GM12872 (cell line): ENCODE data around the gene PRR18.

Experiments used
- TF ChIP-seq, protein P1 (sequence below): IDR thresholded peaks from 3 replicates; pipeline ENCODE4 v1.5.1; 2011; ENCODE audit warnings: low read depth, mild to moderate bottlenecking, low read length, moderate library complexity; ENCODE audit not compliant: insufficient read depth

Gene PRR18

GRCh38 chr6:166308033-166308768 is at the start of gene PRR18:
Gene PRR18 (minus strand): TSS chr6:166308392. CDS start chr6:166308142, 250 bp downstream.
- TF ChIP-seq, protein P1, sequence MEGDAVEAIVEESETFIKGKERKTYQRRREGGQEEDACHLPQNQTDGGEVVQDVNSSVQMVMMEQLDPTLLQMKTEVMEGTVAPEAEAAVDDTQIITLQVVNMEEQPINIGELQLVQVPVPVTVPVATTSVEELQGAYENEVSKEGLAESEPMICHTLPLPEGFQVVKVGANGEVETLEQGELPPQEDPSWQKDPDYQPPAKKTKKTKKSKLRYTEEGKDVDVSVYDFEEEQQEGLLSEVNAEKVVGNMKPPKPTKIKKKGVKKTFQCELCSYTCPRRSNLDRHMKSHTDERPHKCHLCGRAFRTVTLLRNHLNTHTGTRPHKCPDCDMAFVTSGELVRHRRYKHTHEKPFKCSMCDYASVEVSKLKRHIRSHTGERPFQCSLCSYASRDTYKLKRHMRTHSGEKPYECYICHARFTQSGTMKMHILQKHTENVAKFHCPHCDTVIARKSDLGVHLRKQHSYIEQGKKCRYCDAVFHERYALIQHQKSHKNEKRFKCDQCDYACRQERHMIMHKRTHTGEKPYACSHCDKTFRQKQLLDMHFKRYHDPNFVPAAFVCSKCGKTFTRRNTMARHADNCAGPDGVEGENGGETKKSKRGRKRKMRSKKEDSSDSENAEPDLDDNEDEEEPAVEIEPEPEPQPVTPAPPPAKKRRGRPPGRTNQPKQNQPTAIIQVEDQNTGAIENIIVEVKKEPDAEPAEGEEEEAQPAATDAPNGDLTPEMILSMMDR: no peak

- TF ChIP-seq, protein P1: no peak
These were observed 47.4 kb upstream of the PRR18 start for GRCh38 chr6:166355552-166355951.

GRCh38 chr6:166354965-166355364 is 46.8 kb upstream of the PRR18 start:
- TF ChIP-seq, protein P1: no peak

DNA sequence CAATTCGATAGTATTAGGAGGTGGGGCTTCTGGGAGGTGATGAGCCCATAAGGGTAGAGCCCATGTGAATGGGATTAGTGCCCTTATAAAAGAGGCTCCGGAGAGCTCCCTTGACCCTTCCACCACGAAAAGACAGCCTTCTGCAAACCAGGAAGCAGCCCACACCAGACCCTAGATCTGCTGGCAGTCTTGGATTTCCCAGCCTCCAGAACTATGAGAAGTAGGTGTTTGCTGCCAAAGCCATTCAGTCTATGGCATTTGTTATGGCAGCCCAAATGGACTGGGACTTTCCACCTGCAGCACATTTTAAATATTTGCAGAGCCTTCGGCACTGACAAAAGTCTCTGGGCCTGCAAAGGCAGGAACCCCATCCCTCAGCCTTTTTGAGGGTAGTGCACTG is 46.0 kb upstream of the PRR18 start:
- TF ChIP-seq, protein P1: no peak

DNA sequence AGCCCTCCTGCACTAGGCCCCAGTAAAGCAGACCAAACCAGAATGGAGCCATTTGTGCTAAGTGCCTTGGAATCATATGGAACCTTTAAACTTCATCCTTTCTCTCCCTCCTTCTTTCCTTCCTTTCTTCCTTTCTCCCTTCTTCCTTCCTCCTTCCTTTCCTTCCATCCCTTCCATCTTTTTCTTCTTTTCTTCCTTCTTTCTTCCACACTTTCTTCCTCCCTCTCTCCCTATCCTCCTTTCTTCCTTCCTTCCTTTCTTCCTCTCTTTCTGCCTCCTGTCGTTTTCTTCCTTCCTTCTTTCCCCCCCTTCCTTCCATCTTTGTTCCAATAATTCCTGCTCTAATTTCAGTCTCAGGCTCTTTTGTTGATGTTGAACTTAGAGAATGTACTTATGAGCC is 45.3 kb upstream of the PRR18 start:
- TF ChIP-seq, protein P1: no peak

DNA sequence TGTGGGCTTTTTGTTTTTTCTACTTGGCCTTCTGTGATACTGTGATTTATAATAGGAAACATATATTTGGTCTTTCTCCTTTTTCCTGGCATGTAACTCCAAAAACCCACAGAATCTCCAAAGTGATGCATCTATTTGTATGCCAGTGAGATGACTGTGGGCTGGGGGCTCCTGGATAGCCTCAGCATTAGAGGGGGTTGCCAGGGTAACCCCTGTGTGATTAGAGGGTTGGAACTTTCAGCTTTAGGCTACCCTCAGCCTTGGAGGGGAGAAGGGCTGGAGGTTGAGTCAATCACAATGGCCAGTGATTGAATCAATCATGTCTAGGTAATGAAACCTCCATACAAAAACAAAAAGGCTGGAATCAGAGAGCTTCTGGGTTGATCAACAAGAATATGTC is 44.7 kb upstream of the PRR18 start:
- TF ChIP-seq, protein P1: no peak

DNA sequence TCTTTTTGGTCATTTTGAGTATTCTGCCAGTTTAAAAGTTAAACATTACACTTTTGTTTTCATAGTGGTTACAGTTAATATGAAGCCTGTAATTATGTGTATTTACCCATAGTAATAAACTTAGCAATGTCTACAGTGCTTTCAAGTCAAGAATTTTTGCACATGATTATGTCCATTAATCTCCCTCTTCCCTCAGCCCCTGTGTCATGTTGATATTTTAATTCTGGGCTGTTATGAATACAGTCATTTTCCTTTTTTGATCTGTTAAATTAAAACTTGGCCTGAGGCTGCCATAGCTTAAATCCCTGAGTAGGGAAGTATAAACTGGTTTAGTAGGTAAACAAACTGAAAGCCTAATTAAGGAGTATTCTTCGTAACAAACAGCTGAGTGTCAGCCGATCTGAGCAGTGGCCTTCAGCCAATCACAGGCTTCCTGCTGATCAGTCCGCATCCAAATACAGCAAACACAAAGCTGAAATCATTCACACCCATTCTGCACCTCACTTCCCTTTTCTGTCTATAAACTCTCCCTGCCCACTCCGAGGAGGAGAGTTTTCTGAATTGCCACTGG is 43.6 kb upstream of the PRR18 start:
- TF ChIP-seq, protein P1: no peak
